ENCODE measurements around the gene AUNIP.

The AUNIP gene

GRCh38 chr1:25866288-25866687 is 7.0 kb upstream of the AUNIP start:
- WGBS, 2 donors (ENCODE audit: extremely low coverage in 2 of 2, insufficient read length in 2 of 2, insufficient replicate concordance in 1 of 2): no CpG with 5 or more reads among the region's 1 CpG
- Histone ChIP-seq H2AFZ (ENCODE audit: low read length) (no peak overlapping the region), H2AK5ac (ENCODE audit: low read depth, low read length) (no peak overlapping the region), H3K9ac (ENCODE audit: low read depth, low read length, poor library complexity) (no peak overlapping the region), H4K8ac (ENCODE audit: low read depth, low read length) (no peak overlapping the region), H3K4me3 (ENCODE audit: low read length in 2 of 2) (no peak overlapping the region), H3K23ac (ENCODE audit: low read depth, low read length, poor library complexity) (no peak overlapping the region), H3K27me3 (ENCODE audit: control insufficient read depth in 3 of 3, insufficient read depth in 3 of 3, low read depth in 1 of 3, low read length in 3 of 3) (no peaks in the 10 kb centered on the region), H2BK120ac (ENCODE audit: low read depth, low read length) (no peak overlapping the region), H3K14ac (ENCODE audit: low read length) (no peak overlapping the region), H2BK5ac (ENCODE audit: low read length) (no peak overlapping the region), H3K27ac (replicated peaks; ENCODE audit: low read length) (no peak overlapping the region), H2BK15ac (ENCODE audit: low read length) (no peak overlapping the region), H3K36me3 (replicated peaks in 1 of 2; ENCODE audit: control insufficient read depth in 2 of 2, insufficient read depth in 2 of 2, low read length in 2 of 2) (peaks cover 2 to 15% of the 10 kb centered on the region in 2 donors), H3K4me1 (ENCODE audit: control insufficient read depth in 2 of 2, insufficient read depth in 1 of 2, low read depth in 1 of 2, low read length in 2 of 2) (peaks cover 11 to 16% of the 10 kb centered on the region in 2 donors), H2BK12ac (ENCODE audit: low read length) (no peak overlapping the region), H3K18ac (ENCODE audit: low read length) (no peak overlapping the region), H3K79me1 (ENCODE audit: low read depth, low read length) (no peaks in the 10 kb centered on the region), H4K91ac (ENCODE audit: low read depth, low read length, poor library complexity) (no peak overlapping the region), H3K4me2 (ENCODE audit: insufficient read depth, low read length, poor library complexity, severe bottlenecking) (no peak overlapping the region), H3K9me3 (replicated peaks in 1 of 2; ENCODE audit: control insufficient read depth in 2 of 2, insufficient read depth in 1 of 2, low read depth in 1 of 2, low read length in 2 of 2) (no peaks in the 10 kb centered on the region), H3K4ac (ENCODE audit: low read length) (no peak overlapping the region)
- no peak for DNase-seq (ENCODE audit: low spot score)

GRCh38 chr1:25864434-25864833 is 5.2 kb upstream of the AUNIP start:
- no peak overlapping the region for H2BK12ac ChIP-seq (ENCODE audit: low read length)
- H3K14ac ChIP-seq (ENCODE audit: low read length): no peak overlapping the region
- H3K4me3 ChIP-seq (ENCODE audit: low read length in 2 of 2): no peak overlapping the region
- H2BK15ac ChIP-seq (ENCODE audit: low read length): no peak overlapping the region
- no peak overlapping the region for H2AFZ ChIP-seq (ENCODE audit: low read length)
- no CpG with 5 or more reads among the region's 3 CpGs for WGBS, 2 donors (ENCODE audit: extremely low coverage in 2 of 2, insufficient read length in 2 of 2, insufficient replicate concordance in 1 of 2)
- no peak overlapping the region for H3K4me2 ChIP-seq (ENCODE audit: insufficient read depth, low read length, poor library complexity, severe bottlenecking)
- H3K27me3 ChIP-seq (ENCODE audit: control insufficient read depth in 3 of 3, insufficient read depth in 3 of 3, low read depth in 1 of 3, low read length in 3 of 3): no peaks in the 10 kb centered on the region
- peaks cover 2 to 15% of the 10 kb centered on the region in 2 donors for H3K36me3 ChIP-seq (replicated peaks in 1 of 2; ENCODE audit: control insufficient read depth in 2 of 2, insufficient read depth in 2 of 2, low read length in 2 of 2)
- no peak overlapping the region for H2AK5ac ChIP-seq (ENCODE audit: low read depth, low read length)
- H4K91ac ChIP-seq (ENCODE audit: low read depth, low read length, poor library complexity): no peak overlapping the region
- H4K8ac ChIP-seq (ENCODE audit: low read depth, low read length): no peak overlapping the region
- H2BK120ac ChIP-seq (ENCODE audit: low read depth, low read length): peak overlapping the region; percentile 40
- H3K4me1 ChIP-seq (ENCODE audit: control insufficient read depth in 2 of 2, insufficient read depth in 1 of 2, low read depth in 1 of 2, low read length in 2 of 2): peaks cover 5 to 10% of the 10 kb centered on the region in 2 donors
- H3K79me1 ChIP-seq (ENCODE audit: low read depth, low read length): no peaks in the 10 kb centered on the region
- H3K27ac ChIP-seq (replicated peaks; ENCODE audit: low read length): no peak overlapping the region
- H3K4ac ChIP-seq (ENCODE audit: low read length): no peak overlapping the region
- no peak overlapping the region for H3K23ac ChIP-seq (ENCODE audit: low read depth, low read length, poor library complexity)
- DNase-seq (ENCODE audit: low spot score): no peak
- H2BK5ac ChIP-seq (ENCODE audit: low read length): peak overlapping the region; percentile 48
- H3K9ac ChIP-seq (ENCODE audit: low read depth, low read length, poor library complexity): no peak overlapping the region
- no peaks in the 10 kb centered on the region for H3K9me3 ChIP-seq (replicated peaks in 1 of 2; ENCODE audit: control insufficient read depth in 2 of 2, insufficient read depth in 1 of 2, low read depth in 1 of 2, low read length in 2 of 2)
- no peak overlapping the region for H3K18ac ChIP-seq (ENCODE audit: low read length)

GRCh38 chr1:25863486-25864262 is 4.4 kb upstream of the AUNIP start:
- Histone ChIP-seq H3K4me1 (ENCODE audit: control insufficient read depth in 2 of 2, insufficient read depth in 1 of 2, low read depth in 1 of 2, low read length in 2 of 2) (peaks cover 5 to 12% of the 10 kb centered on the region in 2 donors), H3K79me1 (ENCODE audit: low read depth, low read length) (no peaks in the 10 kb centered on the region), H4K91ac (ENCODE audit: low read depth, low read length, poor library complexity) (no peak overlapping the region), H3K18ac (ENCODE audit: low read length) (no peak overlapping the region), H3K4me2 (ENCODE audit: insufficient read depth, low read length, poor library complexity, severe bottlenecking) (no peak overlapping the region), H3K9ac (ENCODE audit: low read depth, low read length, poor library complexity) (no peak overlapping the region), H3K36me3 (replicated peaks in 1 of 2; ENCODE audit: control insufficient read depth in 2 of 2, insufficient read depth in 2 of 2, low read length in 2 of 2) (peaks cover 2 to 15% of the 10 kb centered on the region in 2 donors), H2AK5ac (ENCODE audit: low read depth, low read length) (no peak overlapping the region), H2BK5ac (ENCODE audit: low read length) (peak overlapping the region; percentile 48), H4K8ac (ENCODE audit: low read depth, low read length) (no peak overlapping the region), H2AFZ (ENCODE audit: low read length) (no peak overlapping the region), H2BK120ac (ENCODE audit: low read depth, low read length) (peak overlapping the region; percentile 40), H3K4ac (ENCODE audit: low read length) (no peak overlapping the region), H3K14ac (ENCODE audit: low read length) (no peak overlapping the region), H3K4me3 (ENCODE audit: low read length in 2 of 2) (no peak overlapping the region), H3K27me3 (ENCODE audit: control insufficient read depth in 3 of 3, insufficient read depth in 3 of 3, low read depth in 1 of 3, low read length in 3 of 3) (no peaks in the 10 kb centered on the region), H3K27ac (replicated peaks; ENCODE audit: low read length) (no peak overlapping the region), H3K23ac (ENCODE audit: low read depth, low read length, poor library complexity) (peak overlapping the region; percentile 16), H3K9me3 (replicated peaks in 1 of 2; ENCODE audit: control insufficient read depth in 2 of 2, insufficient read depth in 1 of 2, low read depth in 1 of 2, low read length in 2 of 2) (no peaks in the 10 kb centered on the region), H2BK15ac (ENCODE audit: low read length) (no peak overlapping the region), H2BK12ac (ENCODE audit: low read length) (no peak overlapping the region)
- WGBS, 2 donors (ENCODE audit: extremely low coverage in 2 of 2, insufficient read length in 2 of 2, insufficient replicate concordance in 1 of 2): no CpG with 5 or more reads among the region's 25 CpGs
- DNase-seq (ENCODE audit: low spot score): no peak

GRCh38 chr1:25862785-25863485 is 3.7 kb upstream of the AUNIP start:
- Histone ChIP-seq H3K79me1 (ENCODE audit: low read depth, low read length) (no peaks in the 10 kb centered on the region), H4K91ac (ENCODE audit: low read depth, low read length, poor library complexity) (no peak overlapping the region), H2BK5ac (ENCODE audit: low read length) (no peak overlapping the region), H3K4ac (ENCODE audit: low read length) (no peak overlapping the region), H2AFZ (ENCODE audit: low read length) (no peak overlapping the region), H4K8ac (ENCODE audit: low read depth, low read length) (no peak overlapping the region), H2AK5ac (ENCODE audit: low read depth, low read length) (no peak overlapping the region), H2BK12ac (ENCODE audit: low read length) (no peak overlapping the region), H3K18ac (ENCODE audit: low read length) (no peak overlapping the region), H2BK120ac (ENCODE audit: low read depth, low read length) (no peak overlapping the region), H3K4me3 (ENCODE audit: low read length in 2 of 2) (peak overlapping the region in 1 of 2 donors; percentile 28), H2BK15ac (ENCODE audit: low read length) (no peak overlapping the region), H3K23ac (ENCODE audit: low read depth, low read length, poor library complexity) (peak overlapping the region; percentile 16), H3K27ac (replicated peaks; ENCODE audit: low read length) (no peak overlapping the region), H3K14ac (ENCODE audit: low read length) (no peak overlapping the region), H3K9ac (ENCODE audit: low read depth, low read length, poor library complexity) (peak overlapping the region; percentile 7), H3K4me1 (ENCODE audit: control insufficient read depth in 2 of 2, insufficient read depth in 1 of 2, low read depth in 1 of 2, low read length in 2 of 2) (peaks cover 7 to 12% of the 10 kb centered on the region in 2 donors), H3K36me3 (replicated peaks in 1 of 2; ENCODE audit: control insufficient read depth in 2 of 2, insufficient read depth in 2 of 2, low read length in 2 of 2) (peaks cover 2 to 15% of the 10 kb centered on the region in 2 donors), H3K27me3 (ENCODE audit: control insufficient read depth in 3 of 3, insufficient read depth in 3 of 3, low read depth in 1 of 3, low read length in 3 of 3) (no peaks in the 10 kb centered on the region), H3K4me2 (ENCODE audit: insufficient read depth, low read length, poor library complexity, severe bottlenecking) (no peak overlapping the region), H3K9me3 (replicated peaks in 1 of 2; ENCODE audit: control insufficient read depth in 2 of 2, insufficient read depth in 1 of 2, low read depth in 1 of 2, low read length in 2 of 2) (no peaks in the 10 kb centered on the region)
- WGBS, 2 donors (ENCODE audit: extremely low coverage in 2 of 2, insufficient read length in 2 of 2, insufficient replicate concordance in 1 of 2): no CpG with 5 or more reads among the region's 20 CpGs
- DNase-seq (ENCODE audit: low spot score): no peak
